ENCODE data around the gene THSD4. TPM values are rescaled to one million over a fixed set of nuclear protein-coding genes. Genes with fewer than 3 reads are reported as not detected.

The THSD4 gene
- total RNA-seq, 1 donor from 2014 or later = 2.5 TPM

- Mint-ChIP-seq H3K9me3 (ENCODE audit: unreplicated experiment) (no peaks in the 10 kb centered on the region), H3K27me3 (ENCODE audit: low read depth, unreplicated experiment) (peaks cover 2% of the 10 kb centered on the region), H3K36me3 (ENCODE audit: low read depth, unreplicated experiment) (no peaks in the 10 kb centered on the region), H3K4me3 (ENCODE audit: unreplicated experiment) (no peak overlapping the region), H3K4me1 (ENCODE audit: low read depth, unreplicated experiment) (no peaks in the 10 kb centered on the region), H3K27ac (ENCODE audit: unreplicated experiment) (no peak overlapping the region)
- Histone ChIP-seq H3K9me3 (ENCODE audit: insufficient read depth, low read depth, low read length) (no peaks in the 10 kb centered on the region), H3K27me3 (ENCODE audit: insufficient read depth, low read length) (no peaks in the 10 kb centered on the region), H2AFZ (ENCODE audit: low read depth, low read length) (no peak overlapping the region), H3K4me3 (ENCODE audit: insufficient read depth, low read depth, low read length) (no peak overlapping the region), H4K20me1 (ENCODE audit: insufficient read depth, low read length) (no peaks in the 10 kb centered on the region), H3K27ac (ENCODE audit: low read depth, low read length) (no peak overlapping the region), H3K9ac (ENCODE audit: low read length) (no peak overlapping the region), H3K36me3 (ENCODE audit: insufficient read depth, low read length) (no peaks in the 10 kb centered on the region), H3K4me1 (ENCODE audit: insufficient read depth, low read length) (no peaks in the 10 kb centered on the region), H3K4me2 (ENCODE audit: low read length) (no peak overlapping the region), H3K79me2 (ENCODE audit: insufficient read depth, low read length) (no peaks in the 10 kb centered on the region)
- TF ChIP-seq, protein P1, sequence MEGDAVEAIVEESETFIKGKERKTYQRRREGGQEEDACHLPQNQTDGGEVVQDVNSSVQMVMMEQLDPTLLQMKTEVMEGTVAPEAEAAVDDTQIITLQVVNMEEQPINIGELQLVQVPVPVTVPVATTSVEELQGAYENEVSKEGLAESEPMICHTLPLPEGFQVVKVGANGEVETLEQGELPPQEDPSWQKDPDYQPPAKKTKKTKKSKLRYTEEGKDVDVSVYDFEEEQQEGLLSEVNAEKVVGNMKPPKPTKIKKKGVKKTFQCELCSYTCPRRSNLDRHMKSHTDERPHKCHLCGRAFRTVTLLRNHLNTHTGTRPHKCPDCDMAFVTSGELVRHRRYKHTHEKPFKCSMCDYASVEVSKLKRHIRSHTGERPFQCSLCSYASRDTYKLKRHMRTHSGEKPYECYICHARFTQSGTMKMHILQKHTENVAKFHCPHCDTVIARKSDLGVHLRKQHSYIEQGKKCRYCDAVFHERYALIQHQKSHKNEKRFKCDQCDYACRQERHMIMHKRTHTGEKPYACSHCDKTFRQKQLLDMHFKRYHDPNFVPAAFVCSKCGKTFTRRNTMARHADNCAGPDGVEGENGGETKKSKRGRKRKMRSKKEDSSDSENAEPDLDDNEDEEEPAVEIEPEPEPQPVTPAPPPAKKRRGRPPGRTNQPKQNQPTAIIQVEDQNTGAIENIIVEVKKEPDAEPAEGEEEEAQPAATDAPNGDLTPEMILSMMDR (IDR thresholded peaks at IDR 0.05; ENCODE audit: insufficient read depth, low read depth, low read length) = no peak
- TF ChIP-seq EZH2 (IDR thresholded peaks at IDR 0.05; ENCODE audit: insufficient read depth, low read length) = no peak
- DNase-seq (ENCODE audit: low read depth) (no peak), FAIRE-seq (no peak)
Measured at GRCh38 chr15:71413419-71413818, 298.1 kb downstream of the THSD4 start.

- no peak for FAIRE-seq
- Histone ChIP-seq H3K27ac (ENCODE audit: low read depth, low read length) (no peak overlapping the region), H3K36me3 (ENCODE audit: insufficient read depth, low read length) (no peaks in the 10 kb centered on the region)
Measured at GRCh38 chr15:71414853-71415252, 299.6 kb downstream of the THSD4 start.

More at GRCh38 chr15:71414853-71415252, 299.6 kb downstream of the THSD4 start:
- no peak overlapping the region for H3K9ac ChIP-seq (ENCODE audit: low read length)
- Mint-ChIP-seq H3K9me3 (ENCODE audit: unreplicated experiment) (no peaks in the 10 kb centered on the region), H3K4me3 (ENCODE audit: unreplicated experiment) (no peak overlapping the region), H3K27me3 (ENCODE audit: low read depth, unreplicated experiment) (peaks cover 2% of the 10 kb centered on the region), H3K27ac (ENCODE audit: unreplicated experiment) (no peak overlapping the region), H3K4me1 (ENCODE audit: low read depth, unreplicated experiment) (no peaks in the 10 kb centered on the region), H3K36me3 (ENCODE audit: low read depth, unreplicated experiment) (no peaks in the 10 kb centered on the region)
- TF ChIP-seq EZH2 (IDR thresholded peaks at IDR 0.05; ENCODE audit: insufficient read depth, low read length) = no peak
- TF ChIP-seq, protein P1 (IDR thresholded peaks at IDR 0.05; ENCODE audit: insufficient read depth, low read depth, low read length) = no peak
- no peak overlapping the region for H3K4me3 ChIP-seq (ENCODE audit: insufficient read depth, low read depth, low read length)
- no peak overlapping the region for H2AFZ ChIP-seq (ENCODE audit: low read depth, low read length)
- no peak for DNase-seq (ENCODE audit: low read depth)
- H3K79me2 ChIP-seq (ENCODE audit: insufficient read depth, low read length) = no peaks in the 10 kb centered on the region
- H3K9me3 ChIP-seq (ENCODE audit: insufficient read depth, low read depth, low read length) = no peaks in the 10 kb centered on the region
- H3K4me2 ChIP-seq (ENCODE audit: low read length) = no peak overlapping the region
- H3K4me1 ChIP-seq (ENCODE audit: insufficient read depth, low read length) = no peaks in the 10 kb centered on the region
- H3K27me3 ChIP-seq (ENCODE audit: insufficient read depth, low read length) = no peaks in the 10 kb centered on the region
- H4K20me1 ChIP-seq (ENCODE audit: insufficient read depth, low read length) = no peaks in the 10 kb centered on the region
